ENCODE results near the gene ALDH3A1. TPM values are rescaled to one million over a fixed set of nuclear protein-coding genes. Genes with fewer than 3 reads are reported as not detected.

ALDH3A1 gene
- total RNA-seq, 4 donors from 2014 or later: 0.17 to 1.9 (median 0.42) TPM; not detected in 1

GRCh38 chr17:19713462-19713861 lies 34.6 kb downstream of the ALDH3A1 start:
- H3K27me3 ChIP-seq: no peaks in the 10 kb centered on the region
- no peak for DNase-seq (ENCODE audit: extremely low spot score)
- H3K9me3 ChIP-seq: no peaks in the 10 kb centered on the region
- H3K4me3 ChIP-seq: no peak overlapping the region
- TF ChIP-seq CTCF (IDR thresholded peaks at IDR 0.05): no peak
- no peak for TF ChIP-seq EP300 (IDR thresholded peaks at IDR 0.05)
- TF ChIP-seq POLR2A (IDR thresholded peaks at IDR 0.05; ENCODE audit: low read depth): no peak
- TF ChIP-seq POLR2AphosphoS5 (IDR thresholded peaks at IDR 0.05): no peak
- no peak overlapping the region for H3K27ac ChIP-seq (replicated peaks in 1 of 4)
- no peaks in the 10 kb centered on the region for H3K4me1 ChIP-seq
- WGBS: 84% methylated on average over 12 of the region's 16 CpGs
- no peaks in the 10 kb centered on the region for H3K36me3 ChIP-seq
- intact Hi-C loops (cut with DNase I): no loop called here

GRCh38 chr17:19712436-19713004 lies 35.6 kb downstream of the ALDH3A1 start:
- H3K27me3 ChIP-seq: no peaks in the 10 kb centered on the region
- no peak for DNase-seq (ENCODE audit: extremely low spot score)
- no peak overlapping the region for H3K27ac ChIP-seq (replicated peaks in 1 of 4)
- TF ChIP-seq POLR2AphosphoS5 (IDR thresholded peaks at IDR 0.05) (no peak), CTCF (IDR thresholded peaks at IDR 0.05) (no peak), POLR2A (IDR thresholded peaks at IDR 0.05; ENCODE audit: low read depth) (no peak), EP300 (IDR thresholded peaks at IDR 0.05) (no peak)
- H3K9me3 ChIP-seq: no peaks in the 10 kb centered on the region
- intact Hi-C loops (cut with DNase I): no loop called here
- 88% methylated on average over 12 of the region's 12 CpGs for WGBS
- no peaks in the 10 kb centered on the region for H3K36me3 ChIP-seq
- no peak overlapping the region for H3K4me3 ChIP-seq
- H3K4me1 ChIP-seq: no peaks in the 10 kb centered on the region

GRCh38 chr17:19709841-19710240 lies 38.3 kb downstream of the ALDH3A1 start:
- no peak overlapping the region for H3K27ac ChIP-seq (replicated peaks in 1 of 4)
- DNase-seq (ENCODE audit: extremely low spot score): peak; percentile 66
- H3K4me3 ChIP-seq: no peak overlapping the region
- H3K4me1 ChIP-seq: no peaks in the 10 kb centered on the region
- intact Hi-C loops (cut with DNase I): no loop called here
- no peak for TF ChIP-seq POLR2AphosphoS5 (IDR thresholded peaks at IDR 0.05)
- no peak for TF ChIP-seq EP300 (IDR thresholded peaks at IDR 0.05)
- no peak for TF ChIP-seq CTCF (IDR thresholded peaks at IDR 0.05)
- no peak for TF ChIP-seq POLR2A (IDR thresholded peaks at IDR 0.05; ENCODE audit: low read depth)
- H3K36me3 ChIP-seq: no peaks in the 10 kb centered on the region
- 89% methylated on average over 3 of the region's 3 CpGs for WGBS
- H3K27me3 ChIP-seq: no peaks in the 10 kb centered on the region
- no peaks in the 10 kb centered on the region for H3K9me3 ChIP-seq

GRCh38 chr17:19708431-19709175 lies 39.5 kb downstream of the ALDH3A1 start:
- Histone ChIP-seq H3K4me1 (peaks cover 0 to 11% (median 3%) of the 10 kb centered on the region in 4 donors), H3K4me3 (no peak overlapping the region), H3K9me3 (no peaks in the 10 kb centered on the region), H3K27me3 (no peaks in the 10 kb centered on the region), H3K27ac (replicated peaks in 1 of 4) (no peak overlapping the region), H3K36me3 (no peaks in the 10 kb centered on the region)
- intact Hi-C loops (cut with DNase I): no loop called here
- DNase-seq (ENCODE audit: extremely low spot score): peak; percentile 75
- TF ChIP-seq EP300 (IDR thresholded peaks at IDR 0.05) (no peak), POLR2AphosphoS5 (IDR thresholded peaks at IDR 0.05) (no peak), CTCF (IDR thresholded peaks at IDR 0.05) (no peak), POLR2A (IDR thresholded peaks at IDR 0.05; ENCODE audit: low read depth) (no peak)
- 98% methylated on average over 6 of the region's 6 CpGs for WGBS

Data from esophagus muscularis mucosa (tissue), 4 donors.